H1 (cell line): ENCODE measurements around the gene INF2. TPM values are rescaled to one million over a fixed set of nuclear protein-coding genes. Genes with fewer than 3 reads are reported as not detected.

ENCODE experiments used
- CTCF ChIA-PET: fragments of 300-600 bp; sonication (Branson Sonifier 250); formaldehyde crosslinking; loops from one replicate; lab custom pipeline; 2021; ENCODE audit not compliant: partially characterized antibody; lab: Charles Lee
- POLR2A ChIA-PET: fragments of 300-600 bp; sonication (Branson Sonifier 250); formaldehyde crosslinking; loops from one replicate; lab custom pipeline; 2021; ENCODE audit warnings: inconsistent platforms; ENCODE audit not compliant: partially characterized antibody; lab: Charles Lee
- DNase-seq, 2 experiments: peaks; one replicate each; pipeline versions ENCODE4 v3.0.0 to v3.0.0-alpha.2; 2010 to 2022; ENCODE audit warnings: low spot score in 2 of 2, low read depth in 1 of 2, mixed read lengths in 1 of 2
- FAIRE-seq: peaks from 2 replicates; lab custom pipeline; 2011; peaks lifted over from hg19 to GRCh38; lab: Jason Lieb, UNC
- H2AFZ ChIP-seq: 2 replicates; pipeline ENCODE4 v1.8.1; 2012; ENCODE audit warnings: low read length, inconsistent platforms
- H2AK5ac ChIP-seq: 2 replicates; pipeline ENCODE4 v1.6.1; 2013; ENCODE audit warnings: low read depth, low read length
- H2BK120ac ChIP-seq: replicated peaks from 2 replicates; pipeline ENCODE3; 2013; ENCODE audit warnings: low read depth, low read length, inconsistent platforms
- H2BK12ac ChIP-seq: 2 replicates; pipeline ENCODE4 v1.6.1; 2013; ENCODE audit warnings: low read depth, low read length
- H2BK15ac ChIP-seq: 2 replicates; pipeline ENCODE4 v1.6.1; 2013; ENCODE audit warnings: low read length
- H2BK20ac ChIP-seq: 2 replicates; pipeline ENCODE4 v1.6.1; 2013; ENCODE audit warnings: low read length
- H2BK5ac ChIP-seq: 2 replicates; pipeline ENCODE4 v1.6.1; 2013; ENCODE audit warnings: low read depth, low read length
- H3K14ac ChIP-seq: 2 replicates; pipeline ENCODE4 v1.6.1; 2013; ENCODE audit warnings: inconsistent platforms; ENCODE audit not compliant: insufficient read length
- H3K18ac ChIP-seq: 2 replicates; pipeline ENCODE4 v1.6.1; 2013; ENCODE audit warnings: low read length; ENCODE audit errors: extremely low read depth
- H3K23ac ChIP-seq: 2 replicates; pipeline ENCODE4 v1.6.1; 2013; ENCODE audit warnings: inconsistent platforms; ENCODE audit not compliant: insufficient read length
- H3K23me2 ChIP-seq: 2 replicates; pipeline ENCODE4 v1.6.1; 2013; ENCODE audit warnings: low read depth, low read length
- H3K27ac ChIP-seq: 2 replicates; pipeline ENCODE4 v1.6.1; 2011; ENCODE audit warnings: low read depth, low read length, inconsistent platforms
- H3K27me3 ChIP-seq, 4 experiments: replicated peaks in 1 of 4; 1 replicate in 1 of 4; 2 replicates in 3 of 4; pipeline versions ENCODE4 v1.6.1 to v1.8.1; 2011 to 2013; ENCODE audit warnings: low read length in 3 of 4, mild to moderate bottlenecking in 3 of 4, inconsistent platforms in 2 of 4, mixed read lengths in 2 of 4, moderate library complexity in 1 of 4; ENCODE audit not compliant: control insufficient read depth in 3 of 4, insufficient read depth in 3 of 4; ENCODE audit errors: extremely low read depth in 1 of 4
- H3K36me3 ChIP-seq, 4 experiments: 2 replicates each; pipeline versions ENCODE4 v1.6.1 to v1.8.1; 2011 to 2013; ENCODE audit warnings: mild to moderate bottlenecking in 4 of 4, low read length in 3 of 4, moderate library complexity in 2 of 4, control low read depth in 1 of 4, inconsistent platforms in 1 of 4; ENCODE audit not compliant: insufficient read depth in 4 of 4, control insufficient read depth in 2 of 4
- H3K4ac ChIP-seq: replicated peaks from 2 replicates; pipeline ENCODE3; 2013; ENCODE audit warnings: low read length, low read depth, mixed read lengths, inconsistent platforms; ENCODE audit not compliant: insufficient read length
- H3K4me1 ChIP-seq, 4 experiments: replicated peaks in 1 of 4; 1 replicate in 1 of 4; 2 replicates in 3 of 4; pipeline versions ENCODE4 v1.6.1 to v1.8.1; 2011 to 2013; ENCODE audit warnings: low read length in 3 of 4, inconsistent platforms in 2 of 4, mixed read lengths in 1 of 4; ENCODE audit not compliant: insufficient read depth in 4 of 4, control insufficient read depth in 3 of 4
- H3K4me2 ChIP-seq, 2 experiments: 2 replicates each; pipeline versions ENCODE4 v1.6.1 to v1.8.1; 2011 to 2013; ENCODE audit warnings: low read depth in 2 of 2, low read length in 2 of 2, control low read depth in 1 of 2, inconsistent platforms in 1 of 2, mild to moderate bottlenecking in 1 of 2; ENCODE audit not compliant: insufficient read depth in 1 of 2
- H3K4me3 ChIP-seq, 4 experiments: fragments of 200-600, 300-600 bp in 1 of 4; sonication (generic), shearing (Covaris generic), sonication (Bioruptor Twin) in 1 of 4; 2 replicates each; pipeline versions ENCODE4 v1.5.1 to v1.8.1; 2011 to 2016; ENCODE audit warnings: low read length in 4 of 4, low read depth in 3 of 4, control low read depth in 2 of 4, inconsistent platforms in 2 of 4, mild to moderate bottlenecking in 2 of 4, mixed read lengths in 1 of 4, moderate library complexity in 1 of 4; ENCODE audit not compliant: insufficient read depth in 2 of 4; ENCODE audit errors: extremely low read depth in 1 of 4
- H3K56ac ChIP-seq: replicated peaks from 2 replicates; pipeline ENCODE3; 2013; ENCODE audit warnings: low read depth, mild to moderate bottlenecking, mixed read lengths, low read length, inconsistent platforms; ENCODE audit not compliant: insufficient read length
- H3K79me1 ChIP-seq: 2 replicates; pipeline ENCODE4 v1.6.1; 2013; ENCODE audit warnings: low read depth, low read length, control low read depth
- H3K79me2 ChIP-seq, 2 experiments: 2 replicates each; pipeline versions ENCODE4 v1.6.1 to v1.8.1; 2012 to 2013; ENCODE audit warnings: low read length in 2 of 2, mild to moderate bottlenecking in 2 of 2, inconsistent platforms in 1 of 2; ENCODE audit not compliant: insufficient read depth in 2 of 2, control insufficient read depth in 1 of 2
- H3K9ac ChIP-seq, 4 experiments: replicated peaks in 1 of 4; 1 replicate in 1 of 4; 2 replicates in 3 of 4; pipeline versions ENCODE4 v1.6.1 to v1.8.1; 2011 to 2013; ENCODE audit warnings: low read depth in 3 of 4, low read length in 3 of 4, control low read depth in 2 of 4, mild to moderate bottlenecking in 2 of 4, moderate library complexity in 2 of 4, inconsistent platforms in 1 of 4; ENCODE audit errors: extremely low read depth in 1 of 4
- H3K9me3 ChIP-seq, 2 experiments: 2 replicates each; pipeline versions ENCODE4 v1.6.1 to v1.8.1; 2012 to 2013; ENCODE audit warnings: mild to moderate bottlenecking in 2 of 2, moderate library complexity in 2 of 2, control low read depth in 1 of 2, inconsistent platforms in 1 of 2, low read depth in 1 of 2, low read length in 1 of 2, mixed read lengths in 1 of 2; ENCODE audit not compliant: insufficient read depth in 2 of 2
- H4K20me1 ChIP-seq, 2 experiments: replicated peaks in 1 of 2; 2 replicates each; pipeline versions ENCODE3 to v1.8.1; 2011 to 2013; ENCODE audit warnings: inconsistent platforms in 2 of 2, low read length in 2 of 2, mild to moderate bottlenecking in 1 of 2; ENCODE audit not compliant: insufficient read depth in 2 of 2, control insufficient read depth in 1 of 2
- H4K5ac ChIP-seq: 2 replicates; pipeline ENCODE4 v1.6.1; 2013; ENCODE audit warnings: low read length, low read depth, mixed read lengths, inconsistent platforms; ENCODE audit not compliant: insufficient read length
- H4K8ac ChIP-seq: 2 replicates; pipeline ENCODE4 v1.8.0; 2013; ENCODE audit warnings: mild to moderate bottlenecking, moderate library complexity, low read length, inconsistent platforms; ENCODE audit not compliant: insufficient read depth; ENCODE audit errors: extremely low read depth
- H4K91ac ChIP-seq: replicated peaks from 2 replicates; pipeline ENCODE3; 2013; ENCODE audit warnings: low read length, mixed read lengths, inconsistent platforms; ENCODE audit not compliant: insufficient read length
- BACH1 ChIP-seq: IDR thresholded peaks from 2 replicates; pipeline ENCODE4 v1.6.1; 2012; ENCODE audit warnings: low read length, improper control_type of control experiment
- CBX8 ChIP-seq: fragments of 300-800, 300-1000 bp; sonication (generic); IDR thresholded peaks from 2 replicates; pipeline ENCODE4 v1.7.1; 2016; ENCODE audit warnings: low read depth, low read length, borderline replicate concordance
- EZH2 ChIP-seq: fragments of 200-600 bp; sonication (generic); IDR thresholded peaks from 2 replicates; pipeline ENCODE4 v1.7.1; 2012; ENCODE audit warnings: low read depth, mild to moderate bottlenecking, moderate library complexity, low read length, inconsistent platforms; ENCODE audit not compliant: severe bottlenecking
- FOSL1 ChIP-seq: IDR thresholded peaks from 2 replicates; pipeline ENCODE4 v1.6.1; 2011; ENCODE audit warnings: mild to moderate bottlenecking, low read depth, low read length, moderate library complexity; ENCODE audit not compliant: insufficient read depth
- GTF2F1 ChIP-seq: IDR thresholded peaks from 2 replicates; pipeline ENCODE4 v1.6.1; 2012; ENCODE audit warnings: low read depth, low read length, improper control_type of control experiment, borderline replicate concordance
- MAX ChIP-seq: IDR thresholded peaks from 2 replicates; pipeline ENCODE4 v1.6.1; 2012; ENCODE audit warnings: inconsistent platforms
- NRF1 ChIP-seq: IDR thresholded peaks from 2 replicates; pipeline ENCODE4 v1.6.1; 2011; ENCODE audit warnings: mild to moderate bottlenecking, low read depth, low read length, improper control_type of control experiment
- RFX5 ChIP-seq: IDR thresholded peaks from 2 replicates; pipeline ENCODE4 v1.6.1; 2011; ENCODE audit warnings: low read depth, low read length, improper control_type of control experiment, borderline replicate concordance
- RXRA ChIP-seq: IDR thresholded peaks from 2 replicates; pipeline ENCODE4 v1.6.1; 2011; ENCODE audit warnings: low read depth, mild to moderate bottlenecking, low read length, moderate library complexity; ENCODE audit not compliant: insufficient read depth
- TAF7 ChIP-seq: optimal IDR thresholded peaks from 2 replicates; pipeline ENCODE3; 2011; ENCODE audit warnings: low read depth, mild to moderate bottlenecking, inconsistent platforms, low read length, moderate library complexity, borderline replicate concordance
- TBP ChIP-seq: IDR thresholded peaks from 2 replicates; pipeline ENCODE4 v1.6.1; 2011; ENCODE audit warnings: low read depth, low read length, improper control_type of control experiment
- WGBS, 2 experiments: shearing (Covaris generic) in 1 of 2; methylation state at CpG; one replicate each; pipeline versions ENCODE4 v1.1.6 to v1.1.7; 2013 to 2015; ENCODE audit warnings: low lambda C conversion rate in 2 of 2, mixed read lengths in 2 of 2, inconsistent platforms in 1 of 2, low coverage in 1 of 2, missing lambda C conversion rate in 1 of 2; ENCODE audit not compliant: insufficient replicate concordance in 2 of 2, insufficient coverage in 1 of 2, insufficient read length in 1 of 2; ENCODE audit errors: extremely low coverage in 1 of 2, missing lambda C conversion rate in 1 of 2; 5-methylcytosine and 5-hydroxymethylcytosine counted together
- polyA plus RNA-seq, 7 experiments: library from polyadenylated mRNA; depleted of rRNA in 3 of 7; stranded (reverse) in 5 of 7; unstranded in 2 of 7; fragments of >200 nt in 5 of 7; fragments of 200-250 nt in 2 of 7; gene quantifications; 1 replicate in 5 of 7; 2 replicates in 1 of 7; 4 replicates in 1 of 7; pipeline versions ENCODE4 v1.2.1 to v1.2.3, GENCODE V29; 2011 to 2013; ENCODE audit warnings: missing spikeins in 2 of 7, mixed read lengths in 2 of 7
- total RNA-seq: library from RNA; stranded (reverse); fragmentation: NEBNext Ultra II Directional; extraction: Animal tissue kit (Norgen Biotek cat#: 25700); gene quantifications from 2 replicates; pipeline ENCODE4 v1.2.1, GENCODE V29; 2021

The INF2 gene
- total and polyA plus RNA-seq, 2 of the 8 experiments (the other 6 are each of a cell fraction or from before 2014, with no cell fraction given): 29.1 to 59.5 TPM

- Histone ChIP-seq H3K4me2 (no peak overlapping the region), H3K79me2 (peaks cover 0 to 31% of the 10 kb centered on the region in 2 experiments; a peak in 2 of 4 replicates), H2AK5ac (no peak overlapping the region), H2BK5ac (0 out of 2 replicates have a peak overlapping the region, but pooled peaks have one; percentile 21), H3K23me2 (peaks cover 8% of the 10 kb centered on the region; the same call in 1 of the 2 replicates), H2BK20ac (no peak overlapping the region), H3K27me3 (no peaks in the 10 kb centered on the region; a peak in 2 of 7 replicates), H3K4me1 (peaks cover 0 to 47% (median 35%) of the 10 kb centered on the region in 4 experiments; a peak in 6 of 7 replicates), H4K20me1 (peaks cover 4 to 40% of the 10 kb centered on the region in 2 experiments), H3K56ac (no peak overlapping the region), H2AFZ (no peak overlapping the region), H2BK12ac (no peak overlapping the region), H2BK15ac (0 out of 2 replicates have a peak overlapping the region, but pooled peaks have one; percentile 18), H3K18ac (no peak overlapping the region), H4K91ac (no peak overlapping the region), H4K5ac (no peak overlapping the region), H3K9ac (0 out of 7 replicates have a peak overlapping the region, but pooled peaks of 1 of the 4 experiments have one; percentile 12), H2BK120ac (no peak overlapping the region), H3K27ac (no peak overlapping the region), H3K79me1 (peaks cover 19% of the 10 kb centered on the region), H3K36me3 (peaks cover 0 to 4% (median 0%) of the 10 kb centered on the region in 4 experiments; a peak in 1 of 8 replicates), H3K14ac (no peak overlapping the region), H3K9me3 (no peaks in the 10 kb centered on the region), H3K4me3 (no peak overlapping the region), H3K23ac (no peak overlapping the region), H3K4ac (no peak overlapping the region), H4K8ac (no peak overlapping the region)
- WGBS, 2 experiments: 87% methylated on average over 15 of the region's 15 CpGs; no CpG with 5 or more reads in 1 of the 2 experiments
- ChIA-PET CTCF (interaction anchor here (1.3 to 2.4 kb wide), 2 partner anchors 12 to 27 kb away, joined by 6 to 8 read pairs; no protein-coding TSS in a partner anchor), POLR2A (interaction anchor here (1.1 to 2.4 kb wide), 2 partner anchors 15 to 27 kb away, joined by 3 to 9 read pairs; no protein-coding TSS in a partner anchor)
- no peak for FAIRE-seq
- no peak for DNase-seq
- no peak for TF ChIP-seq TAF7
- no peak for TF ChIP-seq NRF1
- no peak for TF ChIP-seq BACH1
- TF ChIP-seq GTF2F1: no peak
- TF ChIP-seq FOSL1: no peak
- no peak for TF ChIP-seq CBX8
- TF ChIP-seq EZH2: no peak
- no peak for TF ChIP-seq MAX
- no peak for TF ChIP-seq TBP
- no peak for TF ChIP-seq RFX5
- TF ChIP-seq RXRA: no peak
These were observed 3.0 kb downstream of the INF2 start for GRCh38 chr14:104692261-104692938.
